DMS114 treated with DMSO at 0.1 percent for 48 hours (cell line): ENCODE results near the gene BCAP31.
A peak's percentile ranks its signal among the peaks of the same experiment; 100 is the strongest.
"Not testable (repeated sequence)": the region's sequence is repeated elsewhere in the genome, so short reads cannot be mapped to it uniquely, and the experiment has no call there.

Experiments
- DNase-seq: peaks from one replicate; lab custom pipeline; 2025; ENCODE audit not compliant: unreplicated experiment; lab: John Stamatoyannopoulos, UW

The BCAP31 gene

GRCh38 chrX:153684467-153685155 lies 39.6 kb downstream of the BCAP31 start:
- DNase-seq: no peak

DNA sequence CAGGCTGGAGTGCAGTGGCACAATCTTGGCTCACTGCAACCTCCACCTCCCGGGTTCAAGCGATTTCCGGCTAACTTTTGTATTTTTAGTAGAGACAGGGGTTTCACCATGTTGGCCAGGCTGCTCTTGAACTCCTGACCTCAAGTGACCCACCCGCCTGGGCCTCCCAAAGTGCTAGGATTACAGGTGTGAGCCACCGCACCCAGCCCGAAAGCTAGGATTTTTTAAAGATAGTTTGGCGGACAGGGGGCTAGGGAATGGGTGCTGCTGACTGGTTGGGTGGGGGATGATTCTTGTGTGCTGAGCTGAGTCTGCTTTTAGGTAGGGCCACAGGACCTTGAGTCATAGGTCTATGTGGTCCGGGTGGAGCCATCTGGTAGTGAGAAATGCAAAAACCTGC lies 40.7 kb downstream of the BCAP31 start:
- DNase-seq: not testable (repeated sequence)

DNA sequence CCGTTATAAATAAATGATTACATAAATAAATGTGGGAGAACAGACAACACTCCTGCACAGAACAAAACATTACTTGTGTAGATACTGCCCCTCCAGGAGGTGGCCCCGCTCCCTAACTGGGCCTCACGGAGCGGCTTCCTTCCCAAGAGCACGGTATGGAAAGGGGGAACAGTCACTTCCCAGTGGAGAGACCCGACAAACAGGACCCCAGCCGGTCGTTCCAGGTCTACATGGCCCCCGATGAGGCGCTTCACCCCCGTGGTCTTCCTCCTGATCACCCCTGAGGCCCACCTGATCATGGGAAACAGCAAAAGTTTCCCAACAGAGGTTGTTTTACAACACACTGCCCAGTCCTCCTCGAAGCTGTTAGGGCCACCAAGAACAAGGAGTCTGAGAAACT lies 43.0 kb downstream of the BCAP31 start:
- no peak for DNase-seq

- no peak for DNase-seq
Observed at GRCh38 chrX:153674219-153674851, 49.9 kb downstream of the BCAP31 start.

DNA sequence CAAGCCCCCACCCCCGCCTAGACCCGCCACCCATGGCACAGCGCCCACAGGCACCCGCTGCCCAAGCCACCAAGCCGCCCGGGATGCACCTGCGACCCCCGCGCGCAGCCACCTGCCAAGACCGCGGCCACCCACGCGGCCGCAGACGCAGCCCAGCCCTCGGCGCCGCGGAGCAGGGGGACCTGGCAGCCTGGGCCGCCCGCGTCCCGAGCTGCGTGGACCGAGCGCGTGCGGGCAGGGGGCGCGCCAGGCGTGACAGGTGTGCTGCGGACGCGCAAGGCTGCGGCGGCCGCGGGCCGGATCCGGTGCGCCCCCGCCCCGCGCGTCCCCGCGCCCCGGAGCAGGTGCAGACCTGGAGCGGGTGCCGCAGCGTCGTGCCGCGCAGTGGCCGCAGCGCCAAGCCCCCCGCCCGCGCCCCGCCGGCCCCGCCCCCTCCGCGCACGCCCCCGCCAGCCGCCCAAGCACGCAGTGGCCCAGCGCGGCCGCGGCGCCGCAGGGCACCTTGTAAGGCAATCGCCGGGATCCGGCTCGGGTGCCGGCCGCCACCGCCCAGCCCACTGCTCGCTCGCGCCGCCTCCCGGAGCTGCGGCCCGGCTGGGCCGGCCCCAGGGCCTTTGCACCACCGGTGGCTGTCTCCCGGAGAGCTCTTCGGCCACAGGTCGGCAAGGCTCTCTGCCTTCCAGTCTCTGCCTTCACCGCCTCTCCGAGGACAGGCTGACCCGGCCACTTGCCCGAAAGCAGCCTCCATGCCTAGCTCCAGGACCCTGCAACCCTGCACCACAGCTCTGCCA lies 50.6 kb downstream of the BCAP31 start, which contains the start of gene PNCK:
Gene PNCK (minus strand): TSS at position 386 of the 791 bp plus-strand sequence. CDS start 737 bp downstream, outside the sequence.
- DNase-seq: no peak

DNA sequence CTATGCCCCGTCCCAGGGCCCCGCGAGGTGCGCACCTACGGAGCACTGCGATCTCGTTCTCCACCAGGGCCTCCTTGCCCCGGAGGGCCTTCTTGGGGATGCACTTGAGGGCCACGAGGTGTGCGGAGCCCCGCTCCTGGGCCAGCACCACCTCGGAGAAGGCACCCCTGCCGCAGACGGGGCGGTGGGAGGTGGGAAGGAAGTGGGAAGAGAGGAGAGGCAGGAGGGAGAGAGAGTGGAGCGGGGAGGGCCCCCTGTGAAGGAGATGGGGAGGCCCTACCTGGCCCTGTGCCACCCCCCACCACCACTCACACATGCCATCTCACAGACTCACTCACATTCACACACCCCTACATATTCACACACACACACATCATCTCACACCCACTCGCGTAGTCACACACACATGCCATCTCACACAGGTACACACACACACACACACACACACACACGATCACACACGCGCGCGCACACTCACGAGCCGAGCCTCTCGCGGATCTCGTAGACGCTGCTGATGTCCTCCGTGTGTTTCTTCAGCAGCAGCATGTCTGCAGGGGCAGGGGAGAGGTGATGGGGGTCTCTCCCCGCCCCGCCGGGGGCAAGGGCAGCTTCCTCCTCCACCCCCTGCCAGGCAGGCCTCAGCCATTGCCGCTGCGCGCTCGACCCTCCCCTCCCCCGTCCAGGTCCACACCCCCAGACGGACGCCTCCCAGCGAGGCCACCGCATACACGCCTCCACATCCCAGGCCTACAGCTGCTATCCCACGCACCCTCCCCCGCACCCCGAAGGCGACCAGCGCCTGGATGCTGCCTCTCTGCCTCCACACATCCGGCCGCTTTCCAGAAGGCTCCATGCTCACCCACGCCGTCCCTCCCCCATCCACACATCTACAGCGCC lies 51.4 kb downstream of the BCAP31 start:
- no peak for DNase-seq

- no peak for DNase-seq
Observed at GRCh38 chrX:153671589-153672530, 52.3 kb downstream of the BCAP31 start.

GRCh38 chrX:153670748-153671588 lies 53.2 kb downstream of the BCAP31 start:
- no peak for DNase-seq

DNA sequence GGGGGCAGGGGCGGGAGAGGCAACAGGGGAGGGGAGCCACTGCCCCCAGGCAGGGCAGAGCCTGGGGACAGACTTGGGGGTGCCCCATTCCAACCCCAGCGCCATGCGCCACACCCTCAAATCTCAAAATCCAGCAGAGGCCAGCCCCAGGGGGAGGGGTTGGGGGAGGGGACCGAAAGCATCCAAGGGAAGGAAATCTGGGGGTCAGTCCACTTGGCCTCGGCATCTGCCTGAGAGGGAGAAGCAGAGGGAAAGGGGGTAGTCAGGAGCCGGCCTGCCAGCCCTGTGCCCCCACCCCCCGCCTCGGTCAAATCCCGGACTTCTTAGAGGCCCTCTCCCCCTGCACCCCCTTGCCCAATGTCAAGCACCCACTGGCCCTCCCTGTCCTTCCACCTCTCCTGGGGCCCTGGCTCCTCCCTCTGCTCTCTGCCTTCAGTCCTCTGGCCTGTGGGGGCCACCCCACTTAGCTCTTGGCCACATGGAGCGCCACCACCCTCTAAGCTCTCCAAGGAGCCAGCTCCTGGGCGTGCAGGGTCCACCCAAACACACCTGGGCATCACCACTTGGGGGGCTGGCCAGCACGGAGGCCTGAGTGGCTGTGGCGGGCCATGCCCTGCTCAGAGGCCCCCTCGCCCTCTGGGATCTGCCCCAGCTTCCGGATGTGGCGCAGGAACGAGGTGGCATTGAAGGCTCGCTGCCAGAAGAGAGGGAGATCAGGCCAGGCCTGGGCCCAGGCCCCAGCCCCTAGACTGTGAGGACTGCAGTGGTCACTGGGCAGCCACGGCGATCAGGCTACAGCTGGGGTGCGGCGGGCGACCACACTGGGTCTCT lies 54.1 kb downstream of the BCAP31 start:
- no peak for DNase-seq

GRCh38 chrX:153669174-153669890 lies 54.9 kb downstream of the BCAP31 start:
- DNase-seq: no peak

DNA sequence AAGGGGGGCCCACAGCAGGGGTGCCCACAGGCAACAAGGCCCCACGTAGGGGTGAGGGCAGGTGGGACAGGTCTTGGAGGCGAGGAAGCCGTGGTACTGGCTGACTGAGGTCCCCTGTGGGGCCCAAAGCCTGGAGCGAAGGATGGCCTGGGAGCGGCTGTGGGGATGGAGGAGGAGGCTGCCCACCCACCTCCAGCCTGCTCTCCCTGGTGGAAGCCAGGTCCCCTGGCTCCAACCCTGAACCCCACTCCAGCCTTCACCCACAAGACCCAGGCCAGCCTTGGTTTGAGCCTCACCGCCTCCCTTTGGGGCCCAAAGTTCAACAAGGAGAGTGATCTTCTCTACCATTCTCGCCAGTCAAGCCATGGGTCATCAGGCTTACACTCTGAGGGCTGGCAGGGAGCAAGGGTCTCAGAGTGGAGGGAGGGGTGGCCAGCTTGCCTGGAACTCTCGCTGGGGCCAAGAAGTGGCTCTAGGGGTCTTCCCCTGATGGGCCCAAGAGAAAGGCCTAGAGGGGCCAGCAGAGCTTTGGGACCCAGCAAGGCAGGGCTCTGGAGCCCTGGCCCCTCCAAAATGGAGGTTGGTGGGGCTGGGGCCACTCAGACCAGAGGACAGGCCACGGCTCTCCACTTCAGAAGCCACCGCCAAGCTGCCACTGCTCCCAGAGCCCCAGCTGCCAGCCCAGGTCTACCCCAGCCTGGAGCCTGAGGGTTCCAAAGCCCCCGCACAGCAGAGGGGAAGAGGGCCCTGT lies 55.6 kb downstream of the BCAP31 start:
- no peak for DNase-seq

DNA sequence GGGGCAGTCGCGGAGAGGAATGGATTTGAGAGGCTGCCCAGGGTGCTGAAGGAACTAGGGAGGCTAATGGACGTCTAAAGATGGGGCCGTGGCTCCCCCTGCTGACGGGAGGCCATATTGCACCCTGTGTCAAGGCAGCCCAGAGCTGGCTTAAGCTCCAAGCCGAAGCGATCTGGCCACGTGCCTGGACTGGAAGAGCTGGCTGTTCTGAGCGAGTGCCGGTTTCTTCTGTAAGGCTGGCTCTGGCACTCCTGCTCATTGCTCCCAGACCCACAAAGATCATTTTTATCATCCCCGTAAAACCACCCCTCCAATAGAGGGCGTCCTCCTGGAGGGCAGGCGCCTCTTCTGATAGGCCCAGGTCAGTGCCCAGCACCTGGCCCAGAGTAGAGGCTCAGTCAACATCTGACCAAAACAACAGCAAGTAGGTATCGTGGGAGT lies 56.2 kb downstream of the BCAP31 start:
- DNase-seq: peak; percentile 8

DNA sequence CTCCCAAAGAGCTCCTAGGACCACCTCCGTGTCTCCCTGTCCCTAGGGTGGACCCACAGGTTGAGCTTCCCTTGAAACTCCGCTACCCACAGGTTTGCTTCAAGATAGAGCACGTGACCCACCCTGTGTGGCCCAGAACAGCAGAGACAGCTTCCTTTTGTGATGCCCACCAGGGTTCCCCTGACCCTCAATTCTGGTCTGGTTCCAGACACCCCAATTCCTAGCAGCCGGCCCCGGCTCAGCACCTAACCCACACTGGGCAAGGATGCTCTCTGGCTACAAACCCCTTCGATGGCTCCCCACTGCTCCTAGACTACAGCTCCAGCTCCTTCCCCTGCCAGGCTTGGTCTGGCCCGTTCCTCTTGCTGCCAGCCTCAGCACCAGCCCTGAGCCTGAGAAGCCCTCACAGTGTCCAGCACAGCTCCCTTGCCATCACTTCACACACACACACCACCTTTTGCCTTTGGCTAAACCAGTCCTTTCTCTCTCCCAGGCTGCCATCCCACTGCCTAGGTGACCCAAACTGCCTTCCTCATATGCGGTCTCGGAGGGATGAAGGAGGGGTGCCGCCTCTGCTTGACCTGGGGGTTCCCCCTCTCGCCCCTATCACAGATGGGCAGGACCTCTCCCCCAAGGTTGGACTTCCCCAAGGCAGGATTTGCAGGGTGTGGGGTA lies 56.8 kb downstream of the BCAP31 start:
- no peak for DNase-seq

- DNase-seq: no peak
Observed at GRCh38 chrX:153665726-153666306, 58.4 kb downstream of the BCAP31 start.

DNA sequence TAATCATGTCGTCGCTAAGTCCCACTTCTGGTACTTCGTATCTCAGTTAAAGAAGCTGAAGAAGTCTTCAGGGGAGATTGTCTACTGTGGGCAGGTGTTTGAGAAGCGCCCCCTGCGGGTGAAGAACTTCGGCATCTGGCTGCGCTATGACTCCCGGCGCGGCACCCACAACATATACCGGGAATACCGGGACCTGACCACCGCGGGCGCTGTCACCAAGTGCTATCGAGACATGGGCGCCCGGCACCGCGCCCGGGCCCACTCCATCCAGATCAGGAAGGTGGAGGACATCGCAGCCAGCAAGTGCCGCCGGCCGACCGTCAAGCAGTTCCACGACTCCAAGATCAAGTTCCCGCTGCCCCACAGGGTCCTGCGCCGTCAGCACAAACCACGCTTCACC lies 61.9 kb downstream of the BCAP31 start:
- no peak for DNase-seq

DNA sequence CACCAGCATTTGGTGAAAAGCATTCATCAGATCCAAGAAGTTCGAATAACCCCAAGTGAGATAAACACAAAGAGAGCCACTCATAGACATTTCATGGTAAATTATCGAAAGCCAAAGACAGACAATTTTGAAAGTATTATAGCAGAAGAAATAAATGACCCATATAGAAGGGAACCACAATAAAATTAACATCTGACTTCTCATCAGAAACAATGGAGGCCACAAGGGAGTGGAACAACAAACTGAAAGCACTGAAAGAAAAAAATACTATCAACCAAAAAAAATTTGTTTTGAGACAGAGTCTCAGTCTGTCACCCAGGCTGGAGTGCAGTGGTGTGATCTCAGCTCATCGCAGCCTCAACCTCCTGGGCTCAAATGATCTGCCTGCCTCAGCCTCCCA lies 64.9 kb downstream of the BCAP31 start:
- no peak for DNase-seq
